Effector CD8-positive, alpha-beta T cell (primary cell): Measurements from ENCODE around the gene SMIM21.

Experiments used
- DNase-seq: peaks from one replicate; lab custom pipeline; 2025; lab: John Stamatoyannopoulos, UW

Gene SMIM21

DNA sequence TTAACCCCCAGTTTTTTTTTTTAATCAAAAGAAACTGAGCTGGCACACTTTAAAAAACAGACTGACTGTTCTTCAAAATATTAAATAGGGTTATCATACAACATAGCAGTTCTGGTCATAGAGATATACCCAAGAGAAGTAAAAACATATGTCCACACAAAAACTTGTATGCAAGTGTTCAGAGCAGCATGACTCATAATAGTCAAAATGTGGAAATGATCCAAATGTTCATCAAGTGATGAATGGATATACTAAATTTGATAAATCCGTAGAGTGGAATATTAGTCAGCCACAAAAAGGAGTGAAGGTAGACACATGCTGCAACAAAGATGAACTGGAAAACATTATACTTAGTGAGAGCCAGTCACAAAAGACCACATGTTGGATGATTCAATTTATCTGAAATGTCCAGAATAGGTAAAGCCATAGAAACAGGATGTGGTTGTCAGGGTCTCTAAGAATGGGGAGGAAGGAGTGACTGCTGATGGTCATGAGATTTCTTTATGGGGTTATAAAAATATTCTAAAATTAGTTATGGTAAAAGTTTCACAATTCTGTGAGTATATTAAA is 5.1 kb downstream of the SMIM21 start:
- no peak for DNase-seq

GRCh38 chr18:75421656-75422055 is 5.8 kb downstream of the SMIM21 start:
- no peak for DNase-seq

DNA sequence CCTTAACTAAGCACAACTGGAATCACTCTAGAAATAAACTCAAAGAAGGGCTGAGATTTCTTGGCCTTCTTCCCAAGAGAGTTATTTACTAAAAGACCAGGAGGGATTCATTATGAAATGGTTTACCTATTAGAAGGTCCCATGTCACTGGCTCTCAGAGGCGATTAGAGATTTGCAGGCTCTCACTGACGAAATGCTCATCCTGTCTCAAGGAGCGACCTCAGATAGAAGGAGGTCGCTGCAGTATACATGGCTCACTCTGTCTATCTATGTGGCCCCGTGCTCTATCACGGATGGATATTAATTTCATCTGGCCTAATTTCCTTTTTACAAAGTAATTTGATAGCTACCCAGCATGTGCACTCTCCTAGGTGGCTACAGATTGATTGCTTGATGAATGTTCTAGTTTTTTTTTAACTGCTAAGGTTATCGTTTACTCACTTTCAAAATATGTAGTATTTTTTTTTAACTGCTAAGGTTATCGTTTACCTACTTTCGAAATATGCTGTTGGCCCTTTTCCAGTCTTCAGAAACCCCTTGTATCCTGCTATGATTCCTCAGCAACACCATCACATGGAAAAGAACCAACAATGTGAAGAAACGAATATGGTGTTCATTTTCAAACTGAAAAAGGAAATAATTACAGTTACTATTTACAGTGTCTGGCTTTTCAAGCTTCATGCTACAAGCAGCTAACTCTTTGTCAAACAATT is 9.1 kb downstream of the SMIM21 start:
- no peak for DNase-seq

GRCh38 chr18:75410611-75411010 is 16.9 kb downstream of the SMIM21 start:
- DNase-seq = no peak

DNA sequence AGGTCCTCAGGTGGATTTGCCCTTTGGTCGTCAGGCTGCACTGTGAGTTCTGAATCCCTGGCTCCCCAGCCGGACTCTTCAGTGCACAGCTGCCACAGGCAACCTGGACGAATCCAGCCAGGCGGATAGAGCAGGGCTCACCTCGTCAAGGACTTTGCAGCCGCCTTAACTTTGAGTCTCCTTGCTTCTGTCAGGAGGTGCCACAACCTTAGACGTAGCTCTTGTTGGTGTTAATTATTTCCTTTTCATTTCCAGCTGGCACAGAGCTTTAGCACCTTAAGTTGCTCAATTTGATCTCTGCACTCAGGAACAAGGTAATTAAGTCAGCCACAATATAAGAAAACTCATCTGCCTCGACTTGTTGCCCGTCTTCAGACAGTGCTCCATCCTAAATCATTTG is 17.7 kb downstream of the SMIM21 start:
- DNase-seq = no peak

- DNase-seq = no peak
Observed at GRCh38 chr18:75408554-75409506, 18.7 kb downstream of the SMIM21 start.

- no peak for DNase-seq
Observed at GRCh38 chr18:75407468-75408437, 19.8 kb downstream of the SMIM21 start.

GRCh38 chr18:75406491-75407445 is 20.7 kb downstream of the SMIM21 start:
- DNase-seq = no peak

- no peak for DNase-seq
Observed at GRCh38 chr18:75405351-75405750, 22.2 kb downstream of the SMIM21 start.

- DNase-seq = no peak
Observed at GRCh38 chr18:75400366-75400765, 27.1 kb downstream of the SMIM21 start.

GRCh38 chr18:75395137-75395536 is 32.4 kb downstream of the SMIM21 start:
- no peak for DNase-seq

GRCh38 chr18:75393721-75394120 is 33.8 kb downstream of the SMIM21 start:
- no peak for DNase-seq

GRCh38 chr18:75392226-75392578 is 35.3 kb downstream of the SMIM21 start:
- no peak for DNase-seq

DNA sequence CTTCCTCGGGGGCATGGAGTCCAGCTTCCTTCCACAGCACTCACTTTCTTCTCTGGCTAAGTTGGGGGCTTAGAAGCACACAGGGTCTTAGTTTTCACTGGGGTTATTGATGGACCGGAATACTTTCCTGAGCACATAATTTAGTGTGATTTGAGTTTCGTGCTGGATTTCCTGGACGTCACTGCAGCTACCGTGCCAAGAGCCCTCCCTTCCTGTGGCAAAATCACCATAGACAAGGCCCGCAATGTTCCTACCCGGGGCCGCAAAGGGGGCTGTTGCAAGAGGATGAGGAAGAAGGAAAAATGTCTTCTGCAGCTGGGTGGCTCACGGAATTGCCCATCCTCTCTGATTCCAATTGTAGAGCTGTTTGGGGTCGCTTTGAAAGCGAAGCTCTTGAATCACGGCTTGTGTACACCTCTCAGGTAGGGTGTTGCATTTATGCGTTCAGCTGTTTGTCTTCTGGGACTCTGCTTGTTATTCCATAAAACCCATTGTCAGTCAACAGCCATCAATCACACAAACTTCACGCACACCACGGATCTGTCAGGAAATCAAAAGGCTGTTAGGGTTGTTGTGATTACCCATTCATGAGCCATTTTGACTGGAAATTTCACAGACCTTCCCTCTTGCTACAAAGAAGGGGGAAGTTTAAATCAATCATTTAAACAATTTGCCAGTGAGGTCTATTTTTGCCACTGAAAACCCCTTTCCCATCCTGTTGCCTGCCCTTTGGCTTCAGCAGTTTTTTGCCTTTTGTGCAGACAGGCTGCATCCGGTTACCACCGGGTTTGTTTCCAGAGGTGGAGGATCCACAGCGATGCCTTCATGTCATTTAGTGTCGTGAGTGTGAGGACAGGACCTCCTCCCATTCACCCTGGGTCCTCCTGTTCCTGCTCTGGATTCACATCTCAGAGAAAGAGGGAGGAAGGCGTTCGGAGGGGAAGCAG is 36.0 kb downstream of the SMIM21 start:
- DNase-seq = no peak

GRCh38 chr18:75390854-75391253 is 36.6 kb downstream of the SMIM21 start:
- DNase-seq = no peak

GRCh38 chr18:75384144-75384543 is 43.4 kb downstream of the SMIM21 start:
- no peak for DNase-seq

- DNase-seq = no peak
Observed at GRCh38 chr18:75378376-75379315, 48.9 kb downstream of the SMIM21 start.

DNA sequence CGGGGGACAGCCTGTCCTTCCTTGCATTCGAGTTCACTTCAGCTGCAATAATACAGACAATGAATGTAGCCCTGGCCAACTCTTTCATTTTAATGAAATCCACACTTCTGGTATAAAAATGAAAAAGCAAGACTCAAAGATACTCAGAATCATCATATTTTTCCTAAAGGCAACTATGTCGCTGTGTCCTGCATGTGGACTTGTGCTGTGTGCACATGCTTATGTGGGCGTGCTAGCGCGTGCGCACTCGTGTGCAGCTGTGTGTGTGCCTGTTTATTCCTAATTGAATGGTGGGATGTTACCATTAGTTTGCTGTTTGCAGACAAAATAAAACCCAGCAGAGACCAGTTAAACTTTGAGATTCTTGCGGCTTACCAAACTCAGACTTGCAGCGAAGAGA is 49.6 kb downstream of the SMIM21 start:
- no peak for DNase-seq
